NOMO-1 treated with dmso at 0.1 percent for 144 hours (cell line): ENCODE data around the gene DVL3.
"Not testable (repeated sequence)": the region's sequence is repeated elsewhere in the genome, so short reads cannot be mapped to it uniquely, and the experiment has no call there.

Experiments used
- DNase-seq: peaks from one replicate; lab custom pipeline; 2025; ENCODE audit not compliant: unreplicated experiment; lab: John Stamatoyannopoulos, UW

DVL3 gene

DNA sequence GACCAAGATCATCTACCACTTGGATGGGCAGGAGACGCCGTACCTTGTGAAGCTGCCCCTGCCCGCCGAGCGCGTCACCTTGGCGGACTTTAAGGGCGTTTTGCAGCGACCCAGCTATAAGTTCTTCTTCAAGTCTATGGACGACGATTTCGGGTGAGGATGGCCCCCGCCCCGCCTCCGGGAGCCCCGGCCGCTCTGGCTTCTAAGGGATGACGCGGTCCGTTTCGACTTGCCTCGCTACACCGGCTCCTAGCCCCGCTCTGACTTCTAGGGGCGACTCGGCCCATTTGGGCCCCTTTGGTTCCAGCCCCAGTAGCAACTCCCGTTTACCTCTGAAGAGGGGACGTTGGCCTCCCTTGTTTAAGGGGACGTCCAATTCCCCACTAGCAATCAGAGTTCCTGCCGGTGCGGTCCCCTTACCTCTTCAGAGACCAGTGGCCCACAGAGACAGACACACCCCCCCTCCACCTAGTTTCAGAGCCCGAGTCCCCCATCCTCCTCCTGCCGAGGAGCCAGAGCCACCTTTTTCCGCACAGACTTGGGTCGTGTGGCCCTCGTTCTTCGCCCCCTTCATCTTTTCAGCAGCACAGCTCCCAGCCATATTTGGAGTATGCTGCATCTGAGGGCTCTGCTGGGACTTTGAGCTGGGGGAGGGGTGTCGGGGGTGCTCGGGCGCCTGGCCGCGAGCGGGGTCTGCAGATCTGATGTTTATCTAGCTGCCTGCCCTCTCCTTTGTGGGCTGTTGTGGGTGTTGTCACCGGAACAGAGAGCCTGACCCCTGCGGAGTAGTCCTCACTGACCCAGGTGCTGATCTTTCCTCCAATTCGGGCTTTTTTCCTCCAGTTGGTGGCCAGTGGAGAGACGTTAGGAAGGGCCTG, 706 bp downstream of the DVL3 start:
- peak; percentile 21 for DNase-seq

DNA sequence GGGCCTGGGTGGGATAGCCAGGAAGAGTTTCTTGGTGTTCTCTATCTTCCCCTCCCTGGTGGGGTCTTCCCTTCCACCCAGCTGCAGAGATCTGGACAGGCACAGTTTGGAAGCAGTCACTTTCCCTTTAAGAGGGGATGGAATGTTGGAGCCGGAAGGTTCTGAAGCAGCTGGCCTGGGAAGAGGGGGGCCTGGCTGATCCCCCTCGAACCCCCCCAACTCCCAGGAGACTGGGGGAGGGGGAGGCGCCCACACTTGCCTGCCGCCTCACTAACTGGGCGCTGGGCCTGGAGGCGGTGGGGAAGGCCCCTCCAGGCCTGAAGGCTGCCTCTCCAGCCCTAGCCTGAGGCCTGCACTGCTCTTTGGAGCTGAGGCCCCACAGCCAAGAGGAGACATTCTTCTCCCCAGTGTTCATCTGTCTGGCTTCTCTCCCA, 1.4 kb downstream of the DVL3 start:
- DNase-seq: no peak

DNA sequence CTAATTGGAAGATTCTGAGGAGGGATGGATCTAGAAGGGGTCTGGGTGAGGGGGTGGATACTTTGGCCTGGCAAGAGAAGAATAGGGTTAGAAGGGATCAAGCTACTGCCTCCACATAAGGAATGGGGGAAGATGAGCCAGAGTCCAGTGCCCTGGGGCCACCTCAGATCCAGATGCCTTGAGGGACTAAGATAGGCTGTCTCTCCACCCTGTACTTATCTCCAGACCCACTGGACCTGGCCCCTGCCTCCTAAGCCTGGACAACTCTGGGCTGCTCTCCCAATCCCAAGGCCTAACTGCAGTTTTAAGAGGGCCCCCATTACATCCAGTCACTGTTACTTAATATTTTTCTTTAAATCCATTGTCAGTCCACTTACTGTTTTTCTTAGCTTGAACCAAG, 2.0 kb downstream of the DVL3 start:
- DNase-seq: no peak

DNA sequence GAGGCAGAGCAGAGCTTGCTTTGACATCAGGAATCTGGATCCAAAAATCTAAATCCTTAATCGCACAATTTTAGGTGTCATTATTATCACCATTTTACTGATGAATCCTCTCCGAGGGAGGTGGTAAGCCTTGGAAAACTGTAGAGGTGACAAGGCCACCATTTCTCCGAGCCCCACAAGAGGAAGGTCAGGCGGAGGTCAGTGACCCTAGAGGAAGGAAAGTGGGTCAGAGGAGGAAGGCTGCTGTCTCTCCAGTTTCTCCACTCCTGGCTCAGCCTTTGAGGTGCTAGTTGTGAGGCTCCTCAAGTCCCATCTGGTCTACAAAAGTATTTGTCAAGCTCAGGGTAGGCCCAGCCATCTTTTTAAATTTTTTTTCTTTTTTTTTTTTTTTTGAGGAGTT, 3.2 kb downstream of the DVL3 start:
- DNase-seq: no peak

DNA sequence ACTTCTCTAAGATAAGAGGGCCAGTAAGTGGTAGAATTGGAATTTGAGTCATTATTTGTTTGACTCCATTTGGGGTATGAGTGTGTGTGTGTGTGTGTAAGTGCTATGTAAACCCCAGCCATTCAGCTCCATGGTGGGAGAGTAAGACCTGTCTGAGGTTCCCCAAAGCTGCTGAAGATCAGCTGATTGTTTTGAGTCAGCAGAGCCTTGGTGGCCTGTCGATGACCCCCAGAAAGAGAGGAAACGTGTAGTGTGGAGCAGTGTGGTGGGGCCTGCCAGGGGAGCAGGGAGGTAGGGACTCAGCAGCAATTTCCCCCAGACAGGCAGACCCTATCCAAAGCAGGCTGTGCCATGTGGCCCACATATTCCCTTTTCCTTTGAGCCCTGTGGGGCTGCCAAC, 5.3 kb downstream of the DVL3 start:
- no peak for DNase-seq

DNA sequence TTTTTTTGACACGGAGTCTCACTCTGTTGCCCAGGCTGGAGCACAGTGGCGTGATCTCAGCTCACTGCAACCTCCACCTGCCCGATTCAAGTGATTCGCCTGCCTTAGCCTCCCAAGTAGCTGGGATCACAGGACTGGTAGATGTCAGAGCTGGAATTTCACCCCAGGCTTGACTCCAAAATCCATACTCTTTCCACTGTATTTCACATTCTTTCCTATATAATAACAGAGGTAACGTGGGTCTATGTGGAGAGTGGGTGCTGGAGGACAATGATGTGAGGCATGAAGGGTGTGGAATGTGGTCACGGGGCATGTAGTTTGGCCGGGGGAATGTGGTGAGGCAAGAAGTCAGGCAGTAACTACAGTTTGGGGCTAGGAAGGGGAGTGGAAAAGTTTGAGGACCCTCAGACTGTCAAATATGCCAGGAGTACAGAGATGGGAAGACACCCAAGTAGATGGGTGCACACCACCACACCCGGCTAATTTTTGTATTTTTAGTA, 7.4 kb downstream of the DVL3 start:
- DNase-seq: not testable (repeated sequence)

DNA sequence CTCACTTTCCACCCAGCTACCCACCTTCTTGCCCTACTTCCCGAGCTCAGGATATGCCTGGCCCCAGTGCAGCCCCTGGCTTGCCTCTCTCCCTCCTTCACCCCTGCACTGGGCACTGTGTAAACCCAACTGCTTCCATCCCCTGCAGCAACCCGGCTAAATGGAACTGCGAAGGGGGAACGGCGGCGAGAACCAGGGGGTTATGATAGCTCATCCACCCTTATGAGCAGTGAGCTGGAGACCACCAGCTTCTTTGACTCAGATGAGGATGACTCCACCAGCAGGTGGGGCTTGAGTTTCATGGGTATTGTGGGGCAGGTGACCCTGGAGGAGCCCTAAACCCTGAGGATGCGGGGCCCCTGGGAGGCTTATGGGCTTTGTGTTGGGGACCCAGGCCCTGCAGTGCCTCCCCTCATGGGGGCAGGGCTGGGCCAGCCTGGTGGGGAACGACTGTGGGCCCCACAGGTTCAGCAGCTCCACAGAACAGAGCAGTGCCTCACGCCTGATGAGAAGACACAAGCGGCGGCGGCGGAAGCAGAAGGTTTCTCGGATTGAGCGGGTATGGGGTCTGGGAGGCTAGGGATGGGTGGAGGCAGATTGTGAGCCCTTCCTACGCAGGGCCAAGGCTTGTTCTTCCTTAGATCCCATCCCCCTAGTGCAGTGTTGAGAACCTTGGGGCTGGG, 9.6 kb downstream of the DVL3 start:
- no peak for DNase-seq

DNA sequence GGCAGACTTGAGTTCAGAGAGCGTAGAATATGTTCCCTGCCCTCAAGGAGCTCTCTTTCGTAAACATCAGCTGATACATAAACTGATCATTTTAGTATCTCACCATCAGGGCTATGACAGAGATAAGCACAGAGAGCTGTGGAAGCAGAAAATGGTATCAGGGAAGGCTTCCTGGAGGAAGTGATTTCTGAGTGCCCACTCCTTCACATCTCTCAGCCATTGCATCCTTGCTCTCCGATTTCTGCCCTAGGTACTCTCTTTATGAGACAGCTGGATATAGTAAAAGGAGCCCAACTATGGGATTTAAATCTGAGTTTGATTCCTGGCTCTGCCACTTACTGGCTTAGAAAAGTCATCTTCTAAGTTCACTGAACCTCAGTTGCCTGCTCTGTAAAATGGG, 10.4 kb downstream of the DVL3 start:
- no peak for DNase-seq

DNA sequence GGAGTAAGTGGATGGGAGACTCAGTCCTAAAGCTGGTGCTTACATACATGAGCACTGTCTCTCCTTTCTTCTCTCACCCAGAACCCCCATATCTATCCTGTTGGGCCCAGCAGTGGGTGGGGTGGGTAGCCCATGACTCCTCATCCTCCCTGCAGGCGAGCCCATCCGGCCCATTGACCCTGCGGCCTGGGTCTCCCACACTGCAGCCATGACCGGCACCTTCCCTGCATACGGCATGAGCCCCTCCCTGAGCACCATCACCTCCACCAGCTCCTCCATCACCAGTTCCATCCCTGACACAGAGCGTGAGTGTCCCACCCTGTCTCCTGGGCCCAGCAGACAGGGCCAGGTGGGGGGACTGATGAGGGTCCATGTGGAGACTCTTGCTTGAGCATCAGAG, 11.5 kb downstream of the DVL3 start:
- DNase-seq: no peak

DNA sequence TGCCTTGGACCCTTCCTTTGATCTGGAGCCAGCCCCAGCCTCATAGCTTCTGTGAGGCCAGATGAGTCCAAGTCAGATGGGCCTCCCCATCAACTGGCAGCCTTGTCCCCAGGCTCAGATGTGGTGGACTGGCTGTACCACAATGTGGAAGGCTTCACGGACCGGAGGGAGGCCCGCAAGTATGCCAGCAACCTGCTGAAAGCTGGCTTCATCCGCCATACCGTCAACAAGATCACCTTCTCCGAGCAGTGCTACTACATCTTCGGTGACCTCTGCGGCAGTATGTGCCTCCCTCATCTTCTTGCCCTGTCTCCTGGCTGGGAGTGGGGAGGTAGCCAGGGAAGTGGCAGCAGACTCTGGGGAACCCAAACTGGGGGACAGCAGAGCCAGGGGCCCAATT, 12.6 kb downstream of the DVL3 start:
- DNase-seq: no peak

DNA sequence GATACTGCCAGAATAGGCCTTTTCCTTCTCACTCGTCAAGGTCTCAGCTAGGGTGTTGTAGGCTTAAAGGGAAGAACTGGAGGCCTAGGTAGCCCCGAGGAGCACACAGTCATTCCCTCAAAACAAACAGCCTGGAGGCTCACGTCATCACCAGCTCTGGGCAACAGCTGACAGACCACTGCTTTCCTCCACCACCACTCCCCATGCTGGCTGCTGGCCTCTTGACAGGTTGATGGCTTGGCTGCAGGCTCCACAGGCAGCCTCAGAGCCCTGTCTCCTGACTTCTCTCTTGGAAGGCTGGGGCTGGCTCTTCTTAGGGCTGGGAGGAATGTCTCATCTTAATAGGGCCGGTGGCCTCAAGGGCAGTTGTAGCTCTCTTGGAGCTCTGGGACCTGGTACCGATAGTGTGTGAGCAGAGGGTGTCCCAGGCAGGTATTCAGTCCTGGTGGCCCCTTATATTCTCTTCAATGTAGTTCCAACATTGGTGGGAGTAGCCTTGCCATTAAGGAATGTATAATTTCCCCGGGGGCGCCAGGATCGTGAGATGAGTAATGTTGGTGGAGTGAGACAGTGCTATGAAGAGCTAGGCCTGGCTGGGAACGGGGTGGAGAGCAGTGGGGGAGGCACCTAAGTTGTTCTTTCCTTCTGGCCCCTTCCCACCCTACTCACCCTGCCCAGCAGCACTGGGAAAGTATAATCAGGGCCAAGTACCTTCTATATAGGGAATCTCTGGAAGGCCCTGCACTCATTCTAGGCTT, 13.4 kb downstream of the DVL3 start:
- DNase-seq: no peak

DNA sequence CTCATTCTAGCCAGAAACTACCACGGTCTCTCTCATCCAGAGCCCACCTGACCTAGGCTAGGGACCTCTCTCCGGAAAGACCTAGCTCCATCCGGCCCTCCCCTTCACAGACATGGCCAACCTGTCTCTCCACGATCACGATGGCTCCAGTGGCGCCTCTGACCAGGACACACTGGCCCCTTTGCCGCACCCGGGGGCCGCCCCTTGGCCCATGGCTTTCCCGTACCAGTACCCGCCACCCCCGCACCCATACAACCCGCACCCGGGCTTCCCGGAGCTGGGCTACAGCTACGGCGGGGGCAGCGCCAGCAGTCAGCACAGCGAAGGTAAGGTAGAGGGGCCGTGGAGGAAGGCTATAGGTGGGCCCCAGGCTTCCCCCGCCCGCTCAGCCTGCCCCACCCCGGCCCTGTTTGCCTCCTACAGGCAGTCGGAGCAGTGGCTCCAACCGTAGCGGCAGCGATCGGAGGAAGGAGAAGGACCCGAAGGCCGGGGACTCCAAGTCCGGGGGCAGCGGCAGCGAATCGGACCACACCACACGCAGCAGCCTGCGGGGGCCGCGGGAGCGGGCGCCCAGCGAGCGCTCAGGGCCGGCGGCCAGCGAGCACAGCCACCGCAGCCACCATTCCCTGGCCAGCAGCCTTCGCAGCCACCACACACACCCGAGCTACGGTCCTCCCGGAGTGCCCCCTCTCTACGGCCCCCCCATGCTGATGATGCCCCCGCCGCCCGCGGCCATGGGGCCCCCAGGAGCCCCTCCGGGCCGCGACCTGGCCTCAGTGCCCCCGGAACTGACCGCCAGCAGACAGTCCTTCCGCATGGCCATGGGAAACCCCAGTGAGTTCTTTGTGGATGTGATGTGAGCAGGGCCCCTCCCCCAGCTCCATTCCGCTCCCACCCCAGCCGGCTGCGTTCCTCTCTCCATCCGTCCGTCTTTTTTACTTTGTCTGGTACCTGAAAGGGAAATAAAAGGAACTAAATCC, 15.0 kb downstream of the DVL3 start:
- DNase-seq: no peak

DNA sequence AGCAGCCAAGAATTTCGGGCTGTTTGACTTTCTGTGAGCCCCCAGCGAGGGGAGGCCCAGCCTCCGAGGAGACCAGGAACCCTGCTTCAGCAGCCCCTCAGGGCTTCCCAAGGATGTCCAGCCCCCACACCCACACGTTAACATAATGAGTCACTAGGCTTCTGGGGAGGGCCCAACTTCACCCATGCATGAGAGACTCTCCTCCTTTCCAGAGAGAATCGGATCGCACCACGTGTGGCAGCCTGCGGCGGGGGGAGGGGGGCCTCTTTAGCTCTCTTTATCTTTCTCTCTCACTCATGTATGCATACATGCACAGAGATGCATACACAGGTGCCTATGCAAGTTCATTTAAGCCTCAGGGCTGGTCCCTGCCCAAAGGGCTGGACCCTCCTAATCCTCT, 16.4 kb downstream of the DVL3 start:
- DNase-seq: no peak

DNA sequence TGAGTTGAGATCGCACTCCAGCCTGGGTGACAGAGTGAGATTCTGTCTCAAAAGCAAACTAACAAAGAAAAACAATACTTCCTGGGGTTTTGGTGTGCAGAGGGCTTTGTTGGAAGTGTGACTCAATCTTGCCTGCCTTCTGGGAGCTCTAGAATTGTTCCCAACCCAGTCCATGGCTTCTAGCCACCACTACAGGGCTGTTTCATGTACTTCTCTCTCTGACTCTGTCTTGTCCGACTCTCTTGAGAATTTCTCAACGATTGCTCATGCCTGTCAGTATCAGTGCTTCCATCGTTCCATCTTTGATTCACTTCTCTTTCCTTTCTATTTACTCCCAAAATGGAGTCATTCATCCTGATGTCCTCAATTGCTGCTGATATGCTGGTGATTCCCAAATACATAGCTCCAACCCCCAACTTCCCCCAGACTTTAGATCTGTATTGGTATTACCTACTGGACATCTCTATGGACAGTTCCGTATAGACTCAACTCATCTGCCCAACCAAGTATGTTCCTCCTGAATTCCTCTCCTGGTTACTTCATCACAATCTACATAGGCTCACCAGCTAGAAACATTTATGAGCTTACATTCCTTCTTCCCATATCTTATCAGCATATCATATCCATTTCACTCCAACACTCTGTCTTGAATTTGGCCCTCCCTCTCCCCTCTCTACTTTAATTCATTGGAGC, 17.6 kb downstream of the DVL3 start:
- DNase-seq: no peak

DNA sequence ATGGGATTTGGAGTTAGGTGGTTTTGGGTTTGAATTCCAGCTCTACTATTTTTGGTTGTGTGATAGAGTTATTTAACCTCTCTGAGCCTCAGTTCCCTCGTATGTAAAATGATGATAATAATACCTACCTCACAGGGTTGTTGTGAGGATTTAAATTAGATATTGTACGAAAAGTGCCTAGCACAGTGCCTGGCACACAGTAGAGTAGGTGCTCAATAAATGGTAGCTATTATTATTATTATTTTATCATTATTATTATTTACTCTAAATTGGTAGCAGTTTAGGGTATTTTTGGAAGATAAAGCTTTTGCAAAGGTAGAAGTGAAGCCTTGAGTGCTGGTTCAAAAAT, 18.2 kb downstream of the DVL3 start:
- no peak for DNase-seq

DNA sequence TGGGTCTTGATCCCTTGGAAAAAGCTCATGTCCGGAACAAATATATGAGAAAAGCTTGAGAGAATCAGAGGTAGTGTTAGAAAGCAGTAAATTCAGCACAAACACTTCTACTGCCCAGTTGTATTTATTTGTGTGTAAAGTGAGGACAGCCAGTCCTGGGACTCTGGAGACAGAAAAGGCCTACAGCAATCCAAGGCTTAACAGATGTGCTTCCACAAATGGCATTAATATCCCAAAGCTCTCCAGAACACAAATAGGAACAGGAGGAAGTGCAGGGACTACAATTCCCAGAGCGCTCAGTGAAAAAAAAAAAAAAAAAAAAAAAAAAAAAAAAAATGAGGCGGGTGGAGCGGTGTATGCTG, 19.1 kb downstream of the DVL3 start:
- DNase-seq: no peak

DNA sequence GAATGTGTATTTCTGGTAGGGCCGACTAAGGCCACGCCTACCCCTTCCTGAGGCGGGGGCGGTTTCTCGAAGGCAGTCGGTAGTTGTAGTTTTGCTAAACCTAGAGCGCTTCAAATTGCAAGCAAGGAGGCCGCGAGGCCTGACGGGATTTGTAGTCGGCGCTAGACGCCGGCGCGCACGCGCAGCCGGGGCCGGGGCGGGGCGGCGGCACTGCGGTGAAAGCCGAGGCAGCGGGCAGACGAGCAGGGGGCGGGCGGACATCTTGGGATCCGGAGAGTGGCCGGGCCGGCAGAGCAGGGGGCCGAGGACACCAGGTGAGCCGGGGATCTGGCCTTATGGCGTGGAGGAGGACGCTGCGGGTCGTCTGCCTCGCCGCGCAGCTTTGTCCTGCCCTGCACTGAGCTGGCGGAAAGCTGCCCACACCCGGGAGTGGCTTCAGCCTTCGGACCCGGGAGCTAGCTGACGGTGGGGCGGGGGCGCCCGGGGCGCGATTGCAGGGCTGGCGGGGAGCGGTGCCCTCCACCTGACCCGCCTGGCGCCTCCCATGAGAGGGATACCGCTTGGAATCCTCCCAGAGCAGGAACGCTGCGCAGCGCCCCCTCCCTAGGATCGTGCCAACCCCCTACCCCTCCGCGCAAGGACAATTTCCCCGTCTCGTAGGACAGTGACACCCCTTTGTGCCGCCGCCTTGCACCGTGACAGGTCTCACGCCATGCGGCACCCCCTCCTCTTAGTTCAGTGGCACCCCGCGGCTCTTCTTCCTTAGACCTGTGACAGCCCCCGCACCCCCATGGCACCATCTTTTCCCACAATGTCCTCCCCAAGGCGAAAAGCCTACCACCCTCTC, 19.7 kb downstream of the DVL3 start, which contains the start of gene AP2M1:
AP2M1 (plus strand) TSS at position 210 of the 847 bp plus-strand sequence. CDS start 2,139 bp downstream, outside the sequence.
- peak; percentile 100 for DNase-seq

DNA sequence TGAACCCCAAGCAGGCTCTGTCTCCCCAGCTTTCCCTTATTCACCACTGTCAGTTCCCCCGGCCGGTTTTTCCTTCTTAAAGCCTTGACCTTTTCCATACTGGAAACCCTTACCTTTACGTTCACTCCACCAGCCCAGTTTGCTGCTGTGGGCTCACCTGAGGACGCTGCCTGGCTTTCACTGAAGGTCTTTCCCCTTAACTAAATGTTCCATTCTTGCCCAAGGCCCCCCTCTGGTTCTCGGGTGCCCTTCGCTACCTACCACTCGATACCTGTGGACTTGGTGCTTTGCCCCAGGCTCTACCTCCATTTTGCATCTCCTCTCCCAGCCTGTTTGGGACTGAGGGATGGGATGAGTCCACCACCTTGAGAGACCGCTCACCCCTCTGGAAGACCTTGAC, 20.3 kb downstream of the DVL3 start:
- no peak for DNase-seq

DNA sequence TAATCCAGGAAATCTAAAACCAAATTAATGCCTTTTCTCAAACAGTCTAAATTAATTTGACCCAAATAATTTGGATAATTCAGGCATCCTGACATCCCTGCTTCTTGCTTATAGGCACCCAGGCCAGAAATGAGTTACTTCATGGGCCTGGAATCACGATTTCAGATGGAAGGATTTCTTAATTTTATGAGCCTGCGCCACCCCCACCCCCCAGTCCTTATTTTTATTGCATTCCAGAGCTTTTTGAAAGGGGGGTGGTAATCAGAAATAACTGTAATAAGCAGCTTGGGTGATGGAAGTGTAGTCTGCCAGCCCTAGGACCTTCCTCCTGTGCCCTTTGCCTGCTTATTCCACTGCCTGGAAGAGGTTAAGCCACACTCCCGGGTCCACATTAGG, 20.8 kb downstream of the DVL3 start:
- no peak for DNase-seq
